ENCODE data around the gene NTM. TPM values are rescaled to one million over a fixed set of nuclear protein-coding genes. Genes with fewer than 3 reads are reported as not detected.

Gene NTM
- total and polyA plus RNA-seq, 4 experiments from 2014 or later: not detected

- ChIA-PET CTCF (ENCODE audit: partially characterized antibody) (no interaction called here), POLR2A (ENCODE audit: partially characterized antibody) (no interaction called here)
- Mint-ChIP-seq H3K4me3 (no peak overlapping the region), H3K9me3 (peaks cover 0 to 5% (median 3%) of the 10 kb centered on the region in 8 donors), H3K36me3 (no peaks in the 10 kb centered on the region), H3K27me3 (peaks cover 1 to 2% of the 10 kb centered on the region in 2 donors), H3K4me1 (no peaks in the 10 kb centered on the region), H3K27ac (no peak overlapping the region)
- H3K4me1 ChIP-seq (ENCODE audit: insufficient read depth, low read length): no peaks in the 10 kb centered on the region
- DNase-seq: no peak
- H3K27me3 ChIP-seq (ENCODE audit: insufficient read depth, low read length): no peaks in the 10 kb centered on the region
- no peaks in the 10 kb centered on the region for H3K36me3 ChIP-seq (ENCODE audit: insufficient read depth, low read length)
- no peak overlapping the region for H3K4me3 ChIP-seq (ENCODE audit: low read length in 2 of 2)
- H3K27ac ChIP-seq (ENCODE audit: low read depth, low read length): no peak overlapping the region
- no peaks in the 10 kb centered on the region for H3K9me3 ChIP-seq (ENCODE audit: control insufficient read depth in 1 of 2, low read length in 2 of 2)
- intact Hi-C loops (cut with micrococcal nuclease): no loop called here
Measured at GRCh38 chr11:131840545-131840944, 470.1 kb downstream of the NTM start.

GRCh38 chr11:131841028-131841427, 470.6 kb downstream of the NTM start:
- no peaks in the 10 kb centered on the region for H3K4me1 ChIP-seq (ENCODE audit: insufficient read depth, low read length)
- H3K36me3 ChIP-seq (ENCODE audit: insufficient read depth, low read length): no peaks in the 10 kb centered on the region
- no peaks in the 10 kb centered on the region for H3K27me3 ChIP-seq (ENCODE audit: insufficient read depth, low read length)
- Mint-ChIP-seq H3K4me1 (no peaks in the 10 kb centered on the region), H3K9me3 (peaks cover 0 to 5% (median 3%) of the 10 kb centered on the region in 8 donors), H3K27me3 (peaks cover 1 to 2% of the 10 kb centered on the region in 2 donors), H3K36me3 (no peaks in the 10 kb centered on the region), H3K4me3 (no peak overlapping the region), H3K27ac (no peak overlapping the region)
- intact Hi-C loops (cut with micrococcal nuclease): no loop called here
- no peak overlapping the region for H3K27ac ChIP-seq (ENCODE audit: low read depth, low read length)
- DNase-seq: no peak
- ChIA-PET CTCF (ENCODE audit: partially characterized antibody) (no interaction called here), POLR2A (ENCODE audit: partially characterized antibody) (no interaction called here)
- no peaks in the 10 kb centered on the region for H3K9me3 ChIP-seq (ENCODE audit: control insufficient read depth in 1 of 2, low read length in 2 of 2)
- no peak overlapping the region for H3K4me3 ChIP-seq (ENCODE audit: low read length in 2 of 2)

- H3K4me3 ChIP-seq (ENCODE audit: low read length in 2 of 2): no peak overlapping the region
- intact Hi-C loops (cut with micrococcal nuclease): no loop called here
- no peaks in the 10 kb centered on the region for H3K4me1 Mint-ChIP-seq
- H3K27ac Mint-ChIP-seq: no peak overlapping the region
- H3K36me3 ChIP-seq (ENCODE audit: insufficient read depth, low read length): no peaks in the 10 kb centered on the region
- H3K4me1 ChIP-seq (ENCODE audit: insufficient read depth, low read length): no peaks in the 10 kb centered on the region
- H3K9me3 ChIP-seq (ENCODE audit: control insufficient read depth in 1 of 2, low read length in 2 of 2): no peaks in the 10 kb centered on the region
- H3K27ac ChIP-seq (ENCODE audit: low read depth, low read length): no peak overlapping the region
- no peaks in the 10 kb centered on the region for H3K36me3 Mint-ChIP-seq
- H3K27me3 ChIP-seq (ENCODE audit: insufficient read depth, low read length): no peaks in the 10 kb centered on the region
- ChIA-PET CTCF (ENCODE audit: partially characterized antibody) (no interaction called here), POLR2A (ENCODE audit: partially characterized antibody) (no interaction called here)
- H3K9me3 Mint-ChIP-seq: peaks cover 0 to 5% (median 3%) of the 10 kb centered on the region in 8 donors
- DNase-seq: no peak
- H3K4me3 Mint-ChIP-seq: no peak overlapping the region
- H3K27me3 Mint-ChIP-seq: peaks cover 2% of the 10 kb centered on the region in 2 donors
Measured at GRCh38 chr11:131841925-131842635, 471.7 kb downstream of the NTM start.

GRCh38 chr11:131845255-131845654, 474.8 kb downstream of the NTM start:
- Mint-ChIP-seq H3K9me3 (peaks cover 0 to 3% (median under 1%) of the 10 kb centered on the region in 8 donors), H3K27me3 (peaks cover 1 to 3% of the 10 kb centered on the region in 2 donors), H3K36me3 (no peaks in the 10 kb centered on the region), H3K4me1 (no peaks in the 10 kb centered on the region), H3K4me3 (no peak overlapping the region), H3K27ac (no peak overlapping the region)
- DNase-seq: no peak
- Histone ChIP-seq H3K27me3 (ENCODE audit: insufficient read depth, low read length) (no peaks in the 10 kb centered on the region), H3K9me3 (ENCODE audit: control insufficient read depth in 1 of 2, low read length in 2 of 2) (no peaks in the 10 kb centered on the region), H3K27ac (ENCODE audit: low read depth, low read length) (no peak overlapping the region), H3K36me3 (ENCODE audit: insufficient read depth, low read length) (no peaks in the 10 kb centered on the region), H3K4me3 (ENCODE audit: low read length in 2 of 2) (no peak overlapping the region), H3K4me1 (ENCODE audit: insufficient read depth, low read length) (no peaks in the 10 kb centered on the region)
- CTCF ChIA-PET (ENCODE audit: partially characterized antibody): no interaction called here
- intact Hi-C loops (cut with micrococcal nuclease): no loop called here
- POLR2A ChIA-PET (ENCODE audit: partially characterized antibody): no interaction called here

- POLR2A ChIA-PET (ENCODE audit: partially characterized antibody): no interaction called here
- no peaks in the 10 kb centered on the region for H3K9me3 ChIP-seq (ENCODE audit: control insufficient read depth in 1 of 2, low read length in 2 of 2)
Measured at GRCh38 chr11:131849485-131849884, 479.1 kb downstream of the NTM start.

GRCh38 chr11:131850507-131850906, 480.1 kb downstream of the NTM start:
- no peak overlapping the region for H3K4me3 Mint-ChIP-seq
- no peak for DNase-seq
- CTCF ChIA-PET (ENCODE audit: partially characterized antibody): no interaction called here
- POLR2A ChIA-PET (ENCODE audit: partially characterized antibody): no interaction called here
- Histone ChIP-seq H3K27ac (ENCODE audit: low read depth, low read length) (no peak overlapping the region), H3K27me3 (ENCODE audit: insufficient read depth, low read length) (no peaks in the 10 kb centered on the region), H3K4me1 (ENCODE audit: insufficient read depth, low read length) (no peaks in the 10 kb centered on the region), H3K9me3 (ENCODE audit: control insufficient read depth in 1 of 2, low read length in 2 of 2) (no peaks in the 10 kb centered on the region), H3K36me3 (ENCODE audit: insufficient read depth, low read length) (no peaks in the 10 kb centered on the region), H3K4me3 (ENCODE audit: low read length in 2 of 2) (no peak overlapping the region)
- H3K4me1 Mint-ChIP-seq: no peaks in the 10 kb centered on the region
- H3K9me3 Mint-ChIP-seq: peaks cover 0 to 7% (median 0%) of the 10 kb centered on the region in 8 donors
- H3K27ac Mint-ChIP-seq: no peak overlapping the region
- no peaks in the 10 kb centered on the region for H3K36me3 Mint-ChIP-seq
- H3K27me3 Mint-ChIP-seq: peaks cover 1 to 2% of the 10 kb centered on the region in 2 donors
- intact Hi-C loops (cut with micrococcal nuclease): no loop called here

More at GRCh38 chr11:131849485-131849884, 479.1 kb downstream of the NTM start:
- intact Hi-C loops (cut with micrococcal nuclease): no loop called here
- DNase-seq: no peak
- no peak overlapping the region for H3K4me3 ChIP-seq (ENCODE audit: low read length in 2 of 2)
- no peaks in the 10 kb centered on the region for H3K36me3 Mint-ChIP-seq
- no peak overlapping the region for H3K27ac ChIP-seq (ENCODE audit: low read depth, low read length)
- H3K36me3 ChIP-seq (ENCODE audit: insufficient read depth, low read length): no peaks in the 10 kb centered on the region
- CTCF ChIA-PET (ENCODE audit: partially characterized antibody): no interaction called here
- H3K9me3 Mint-ChIP-seq: peaks cover 0 to 7% (median 0%) of the 10 kb centered on the region in 8 donors
- no peak overlapping the region for H3K4me3 Mint-ChIP-seq
- no peaks in the 10 kb centered on the region for H3K4me1 Mint-ChIP-seq
- no peak overlapping the region for H3K27ac Mint-ChIP-seq
- no peaks in the 10 kb centered on the region for H3K27me3 ChIP-seq (ENCODE audit: insufficient read depth, low read length)
- no peaks in the 10 kb centered on the region for H3K4me1 ChIP-seq (ENCODE audit: insufficient read depth, low read length)
- H3K27me3 Mint-ChIP-seq: peaks cover 1 to 2% of the 10 kb centered on the region in 2 donors

- Mint-ChIP-seq H3K4me3 (no peak overlapping the region), H3K36me3 (no peaks in the 10 kb centered on the region), H3K4me1 (no peaks in the 10 kb centered on the region), H3K27me3 (peaks cover 0 to 2% of the 10 kb centered on the region in 2 donors), H3K9me3 (peaks cover 0 to 7% (median 0%) of the 10 kb centered on the region in 8 donors), H3K27ac (no peak overlapping the region)
- CTCF ChIA-PET (ENCODE audit: partially characterized antibody): no interaction called here
- POLR2A ChIA-PET (ENCODE audit: partially characterized antibody): no interaction called here
- no peaks in the 10 kb centered on the region for H3K4me1 ChIP-seq (ENCODE audit: insufficient read depth, low read length)
- no peaks in the 10 kb centered on the region for H3K9me3 ChIP-seq (ENCODE audit: control insufficient read depth in 1 of 2, low read length in 2 of 2)
- DNase-seq: no peak
- intact Hi-C loops (cut with micrococcal nuclease): no loop called here
- H3K27ac ChIP-seq (ENCODE audit: low read depth, low read length): no peak overlapping the region
- no peaks in the 10 kb centered on the region for H3K36me3 ChIP-seq (ENCODE audit: insufficient read depth, low read length)
- H3K27me3 ChIP-seq (ENCODE audit: insufficient read depth, low read length): no peaks in the 10 kb centered on the region
- H3K4me3 ChIP-seq (ENCODE audit: low read length in 2 of 2): no peak overlapping the region
Measured at GRCh38 chr11:131851964-131852755, 481.7 kb downstream of the NTM start.

Measured in CD4-positive, alpha-beta memory T cell (primary cell).